Progenitor cell of endocrine pancreas (in vitro differentiated cells): ENCODE measurements around the gene MAPK11. TPM values are rescaled to one million over a fixed set of nuclear protein-coding genes. Genes with fewer than 3 reads are reported as not detected.

Experiments
- DNase-seq: peaks from one replicate; pipeline ENCODE4 v3.0.0; 2021; ENCODE audit warnings: low spot score; ENCODE audit not compliant: unreplicated experiment
- H3K27ac Mint-ChIP-seq: 2 replicates; pipeline ENCODE4 v1.8.0; 2021; ENCODE audit warnings: mild to moderate bottlenecking, moderate library complexity, mixed read lengths
- H3K27me3 Mint-ChIP-seq: 2 replicates; pipeline ENCODE4 v1.8.0; 2021; ENCODE audit warnings: mixed read lengths
- H3K36me3 Mint-ChIP-seq: 2 replicates; pipeline ENCODE4 v1.8.0; 2022; ENCODE audit warnings: mixed read lengths; ENCODE audit not compliant: insufficient read depth
- H3K4me1 Mint-ChIP-seq: 2 replicates; pipeline ENCODE4 v1.8.0; 2021; ENCODE audit warnings: low read depth, mixed read lengths
- H3K4me3 Mint-ChIP-seq: 2 replicates; pipeline ENCODE4 v1.8.0; 2021; ENCODE audit warnings: low read depth, mild to moderate bottlenecking, moderate library complexity, mixed read lengths
- H3K9me3 Mint-ChIP-seq: 2 replicates; pipeline ENCODE4 v1.8.0; 2021; ENCODE audit warnings: low read depth, mixed read lengths
- CTCF ChIP-seq: fragments of 200-600 bp; sonication (generic); IDR thresholded peaks from one replicate; pipeline ENCODE4 v1.5.0; 2021; ENCODE audit warnings: antibody characterized with exemption, mild to moderate bottlenecking; ENCODE audit not compliant: unreplicated experiment
- total RNA-seq: library from RNA; stranded (reverse); gene quantifications from 2 replicates; pipeline ENCODE4 v1.2.1, GENCODE V29; 2021

MAPK11 gene
- total RNA-seq, 1 donor from 2014 or later: 2.3 TPM

- Mint-ChIP-seq H3K36me3 (peaks cover 1% of the 10 kb centered on the region), H3K4me1 (peaks cover 17% of the 10 kb centered on the region), H3K27ac (peak overlapping the region; percentile 93), H3K9me3 (no peaks in the 10 kb centered on the region), H3K4me3 (no peak overlapping the region), H3K27me3 (no peaks in the 10 kb centered on the region)
- no peak for DNase-seq
- TF ChIP-seq CTCF: no peak
Measured at GRCh38 chr22:50292643-50293440, 22.7 kb upstream of the MAPK11 start.

GRCh38 chr22:50289942-50290630 lies 19.9 kb upstream of the MAPK11 start:
- Mint-ChIP-seq H3K4me3 (no peak overlapping the region), H3K27me3 (no peaks in the 10 kb centered on the region), H3K4me1 (peaks cover 11% of the 10 kb centered on the region), H3K27ac (no peak overlapping the region), H3K9me3 (no peaks in the 10 kb centered on the region), H3K36me3 (peaks cover 1% of the 10 kb centered on the region)
- no peak for TF ChIP-seq CTCF
- no peak for DNase-seq

- DNase-seq: no peak
- Mint-ChIP-seq H3K4me3 (no peak overlapping the region), H3K36me3 (peaks cover 4% of the 10 kb centered on the region), H3K4me1 (peaks cover 8% of the 10 kb centered on the region), H3K9me3 (no peaks in the 10 kb centered on the region), H3K27ac (no peak overlapping the region), H3K27me3 (no peaks in the 10 kb centered on the region)
- TF ChIP-seq CTCF: no peak
Measured at GRCh38 chr22:50289151-50289941, 19.2 kb upstream of the MAPK11 start.

GRCh38 chr22:50287731-50288130 lies 17.6 kb upstream of the MAPK11 start:
- H3K4me1 Mint-ChIP-seq: peaks cover 3% of the 10 kb centered on the region
- no peaks in the 10 kb centered on the region for H3K27me3 Mint-ChIP-seq
- no peaks in the 10 kb centered on the region for H3K9me3 Mint-ChIP-seq
- TF ChIP-seq CTCF: no peak
- no peak overlapping the region for H3K4me3 Mint-ChIP-seq
- H3K27ac Mint-ChIP-seq: no peak overlapping the region
- no peak for DNase-seq
- peaks cover 6% of the 10 kb centered on the region for H3K36me3 Mint-ChIP-seq

GRCh38 chr22:50286701-50287318 lies 16.6 kb upstream of the MAPK11 start:
- no peak for TF ChIP-seq CTCF
- DNase-seq: no peak
- peaks cover 4% of the 10 kb centered on the region for H3K36me3 Mint-ChIP-seq
- H3K4me1 Mint-ChIP-seq: no peaks in the 10 kb centered on the region
- H3K27me3 Mint-ChIP-seq: no peaks in the 10 kb centered on the region
- H3K9me3 Mint-ChIP-seq: no peaks in the 10 kb centered on the region
- H3K4me3 Mint-ChIP-seq: no peak overlapping the region
- no peak overlapping the region for H3K27ac Mint-ChIP-seq
